ENCODE measurements around the gene FZD10.

DNA sequence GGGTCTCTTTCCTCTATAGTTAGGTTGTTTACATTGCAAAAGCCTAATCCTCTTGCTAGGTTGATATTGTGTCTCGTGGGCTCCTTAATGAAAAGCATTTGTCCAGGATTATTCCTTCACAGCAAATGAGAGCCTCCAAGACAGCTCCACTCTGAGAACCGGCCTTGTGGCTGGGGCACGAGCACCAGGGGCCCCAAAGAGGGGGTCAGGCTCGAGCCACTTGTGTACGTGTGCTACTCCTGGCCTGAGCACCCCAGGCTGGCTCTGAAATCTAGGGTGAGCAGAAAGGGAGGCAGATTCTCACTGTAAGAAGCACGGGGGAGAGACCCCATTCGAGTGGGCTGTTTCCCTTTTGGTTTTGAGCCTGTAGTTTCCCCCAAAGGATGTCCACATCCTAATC is 45.0 kb upstream of the FZD10 start:
- TF ChIP-seq ZBTB7A (IDR thresholded peaks at IDR 0.05; ENCODE audit: low read depth), result no peak
- TF ChIP-seq, protein P1, sequence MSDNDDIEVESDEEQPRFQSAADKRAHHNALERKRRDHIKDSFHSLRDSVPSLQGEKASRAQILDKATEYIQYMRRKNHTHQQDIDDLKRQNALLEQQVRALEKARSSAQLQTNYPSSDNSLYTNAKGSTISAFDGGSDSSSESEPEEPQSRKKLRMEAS (IDR thresholded peaks at IDR 0.05), result no peak
- no peak for TF ChIP-seq TAF1 (IDR thresholded peaks at IDR 0.05; ENCODE audit: low read depth)
- no peak for TF ChIP-seq CEBPB (IDR thresholded peaks at IDR 0.05)
- no peak for TF ChIP-seq RAD21 (IDR thresholded peaks at IDR 0.05; ENCODE audit: low read depth)
- TF ChIP-seq EP300 (IDR thresholded peaks at IDR 0.05; ENCODE audit: borderline replicate concordance), result no peak
- no peak for TF ChIP-seq CREB1 (IDR thresholded peaks at IDR 0.05; ENCODE audit: low read depth)
- no peak for TF ChIP-seq NFIC (IDR thresholded peaks at IDR 0.05)
- TF ChIP-seq, protein P2, sequence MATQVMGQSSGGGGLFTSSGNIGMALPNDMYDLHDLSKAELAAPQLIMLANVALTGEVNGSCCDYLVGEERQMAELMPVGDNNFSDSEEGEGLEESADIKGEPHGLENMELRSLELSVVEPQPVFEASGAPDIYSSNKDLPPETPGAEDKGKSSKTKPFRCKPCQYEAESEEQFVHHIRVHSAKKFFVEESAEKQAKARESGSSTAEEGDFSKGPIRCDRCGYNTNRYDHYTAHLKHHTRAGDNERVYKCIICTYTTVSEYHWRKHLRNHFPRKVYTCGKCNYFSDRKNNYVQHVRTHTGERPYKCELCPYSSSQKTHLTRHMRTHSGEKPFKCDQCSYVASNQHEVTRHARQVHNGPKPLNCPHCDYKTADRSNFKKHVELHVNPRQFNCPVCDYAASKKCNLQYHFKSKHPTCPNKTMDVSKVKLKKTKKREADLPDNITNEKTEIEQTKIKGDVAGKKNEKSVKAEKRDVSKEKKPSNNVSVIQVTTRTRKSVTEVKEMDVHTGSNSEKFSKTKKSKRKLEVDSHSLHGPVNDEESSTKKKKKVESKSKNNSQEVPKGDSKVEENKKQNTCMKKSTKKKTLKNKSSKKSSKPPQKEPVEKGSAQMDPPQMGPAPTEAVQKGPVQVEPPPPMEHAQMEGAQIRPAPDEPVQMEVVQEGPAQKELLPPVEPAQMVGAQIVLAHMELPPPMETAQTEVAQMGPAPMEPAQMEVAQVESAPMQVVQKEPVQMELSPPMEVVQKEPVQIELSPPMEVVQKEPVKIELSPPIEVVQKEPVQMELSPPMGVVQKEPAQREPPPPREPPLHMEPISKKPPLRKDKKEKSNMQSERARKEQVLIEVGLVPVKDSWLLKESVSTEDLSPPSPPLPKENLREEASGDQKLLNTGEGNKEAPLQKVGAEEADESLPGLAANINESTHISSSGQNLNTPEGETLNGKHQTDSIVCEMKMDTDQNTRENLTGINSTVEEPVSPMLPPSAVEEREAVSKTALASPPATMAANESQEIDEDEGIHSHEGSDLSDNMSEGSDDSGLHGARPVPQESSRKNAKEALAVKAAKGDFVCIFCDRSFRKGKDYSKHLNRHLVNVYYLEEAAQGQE (IDR thresholded peaks at IDR 0.05; ENCODE audit: low read depth), result no peak
